Activated naive CD8-positive, alpha-beta T cell treated with anti-CD3 and anti-CD28 coated beads, Interleukin-2, amount 10 ng/mL, durations not matched to agents 7 days and 5 days (primary cell): ENCODE measurements around the gene WDR90. TPM values are rescaled to one million over a fixed set of nuclear protein-coding genes. Genes with fewer than 3 reads are reported as not detected.
A peak's percentile ranks its signal among the peaks of the same experiment; 100 is the strongest.

ENCODE experiments used
- ATAC-seq: fragments of 150-1000 bp; cut with Tn5 transposase; one replicate; pipeline ENCODE4 v1.10.0; 2021; ENCODE audit warnings: low read depth, moderate library complexity
- POLR2A ChIA-PET: fragments of 350-600 bp; sonication (Branson Sonifier 250); formaldehyde crosslinking; loops from one replicate; lab custom pipeline; 2021; ENCODE audit warnings: antibody characterized with exemption; lab: Charles Lee
- DNase-seq: peaks from one replicate; pipeline ENCODE4 v3.0.0; 2021
- H3K27ac Mint-ChIP-seq: one replicate; pipeline ENCODE4 v1.8.0; 2022; ENCODE audit warnings: mild to moderate bottlenecking, mixed read lengths
- H3K27me3 Mint-ChIP-seq: one replicate; pipeline ENCODE4 v1.8.0; 2022; ENCODE audit warnings: mild to moderate bottlenecking, moderate library complexity, mixed read lengths
- H3K36me3 Mint-ChIP-seq: one replicate; pipeline ENCODE4 v1.8.0; 2021; ENCODE audit warnings: mild to moderate bottlenecking, mixed read lengths
- H3K4me1 Mint-ChIP-seq: one replicate; pipeline ENCODE4 v1.8.0; 2021; ENCODE audit warnings: mixed read lengths
- H3K4me3 Mint-ChIP-seq: one replicate; pipeline ENCODE4 v1.8.0; 2022; ENCODE audit warnings: mild to moderate bottlenecking, moderate library complexity, mixed read lengths
- H3K9me3 Mint-ChIP-seq: one replicate; pipeline ENCODE4 v1.8.0; 2021; ENCODE audit warnings: mixed read lengths
- total RNA-seq, 2 experiments: library from RNA; stranded (reverse); gene quantifications; one replicate each; pipeline ENCODE4 v1.2.3, GENCODE V29; 2021

Gene WDR90
- total RNA-seq, 2 experiments from 2014 or later = 73.2 to 79.1 TPM

- DNase-seq (no peak), ATAC-seq (no peak)
- Mint-ChIP-seq H3K9me3 (no peaks in the 10 kb centered on the region), H3K4me1 (peaks cover 1% of the 10 kb centered on the region), H3K27ac (no peak overlapping the region), H3K36me3 (no peaks in the 10 kb centered on the region), H3K27me3 (no peaks in the 10 kb centered on the region), H3K4me3 (no peak overlapping the region)
- POLR2A ChIA-PET = no interaction called here
Observed at GRCh38 chr16:630249-630814, 18.8 kb upstream of the WDR90 start.

DNA sequence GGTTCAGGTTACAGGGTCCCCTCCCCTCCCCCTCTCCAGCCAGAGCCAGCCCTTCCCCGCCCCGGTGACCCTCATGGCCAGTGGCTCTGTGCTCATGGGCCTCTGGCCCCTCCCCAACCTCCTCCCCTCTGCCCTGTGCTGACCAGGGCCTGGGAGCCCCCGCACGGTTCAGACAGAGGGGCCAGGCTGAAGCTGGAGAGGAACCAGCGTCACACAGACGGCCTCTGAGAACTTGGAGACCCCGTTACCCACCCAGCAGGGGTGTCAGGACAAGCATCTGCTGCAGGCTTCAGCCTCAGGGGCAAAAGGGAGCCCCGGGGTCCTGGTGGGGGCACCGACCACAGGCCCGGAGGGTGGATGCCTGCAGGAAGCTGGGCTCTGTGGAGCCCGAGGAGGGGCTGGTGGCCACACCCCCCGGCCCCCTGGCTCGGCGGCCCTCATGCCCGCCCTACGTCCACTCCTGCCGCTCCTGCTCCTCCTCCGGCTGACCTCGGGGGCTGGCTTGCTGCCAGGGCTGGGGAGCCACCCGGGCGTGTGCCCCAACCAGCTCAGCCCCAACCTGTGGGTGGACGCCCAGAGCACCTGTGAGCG, 18.3 kb upstream of the WDR90 start, which contains the start of gene WFIKKN1:
TSS of gene WFIKKN1 (plus strand) at position 171 of the 591 bp plus-strand sequence. CDS start at position 440, 269 bp downstream.
- H3K9me3 Mint-ChIP-seq = no peaks in the 10 kb centered on the region
- ATAC-seq (no peak), DNase-seq (no peak)
- H3K4me3 Mint-ChIP-seq = no peak within 1 kb of the TSS
- H3K27ac Mint-ChIP-seq = no peak within 1 kb of the TSS
- H3K36me3 Mint-ChIP-seq = no peaks in the 10 kb centered on the region
- no peaks in the 10 kb centered on the region for H3K27me3 Mint-ChIP-seq
- peaks cover 1% of the 10 kb centered on the region for H3K4me1 Mint-ChIP-seq
- POLR2A ChIA-PET = no interaction called here

- Mint-ChIP-seq H3K4me1 (peaks cover 6% of the 10 kb centered on the region), H3K9me3 (no peaks in the 10 kb centered on the region), H3K4me3 (no peak overlapping the region), H3K36me3 (no peaks in the 10 kb centered on the region), H3K27me3 (no peaks in the 10 kb centered on the region), H3K27ac (no peak overlapping the region)
- DNase-seq (no peak), ATAC-seq (no peak)
- POLR2A ChIA-PET = no interaction called here
Observed at GRCh38 chr16:631808-632358, 17.3 kb upstream of the WDR90 start.

- POLR2A ChIA-PET = no interaction called here
- no peak for DNase-seq
- Mint-ChIP-seq H3K4me1 (peaks cover 6% of the 10 kb centered on the region), H3K27me3 (no peaks in the 10 kb centered on the region), H3K9me3 (no peaks in the 10 kb centered on the region), H3K36me3 (no peaks in the 10 kb centered on the region), H3K27ac (no peak overlapping the region), H3K4me3 (no peak overlapping the region)
- ATAC-seq = no peak
Observed at GRCh38 chr16:632486-633335, 16.5 kb upstream of the WDR90 start.

DNA sequence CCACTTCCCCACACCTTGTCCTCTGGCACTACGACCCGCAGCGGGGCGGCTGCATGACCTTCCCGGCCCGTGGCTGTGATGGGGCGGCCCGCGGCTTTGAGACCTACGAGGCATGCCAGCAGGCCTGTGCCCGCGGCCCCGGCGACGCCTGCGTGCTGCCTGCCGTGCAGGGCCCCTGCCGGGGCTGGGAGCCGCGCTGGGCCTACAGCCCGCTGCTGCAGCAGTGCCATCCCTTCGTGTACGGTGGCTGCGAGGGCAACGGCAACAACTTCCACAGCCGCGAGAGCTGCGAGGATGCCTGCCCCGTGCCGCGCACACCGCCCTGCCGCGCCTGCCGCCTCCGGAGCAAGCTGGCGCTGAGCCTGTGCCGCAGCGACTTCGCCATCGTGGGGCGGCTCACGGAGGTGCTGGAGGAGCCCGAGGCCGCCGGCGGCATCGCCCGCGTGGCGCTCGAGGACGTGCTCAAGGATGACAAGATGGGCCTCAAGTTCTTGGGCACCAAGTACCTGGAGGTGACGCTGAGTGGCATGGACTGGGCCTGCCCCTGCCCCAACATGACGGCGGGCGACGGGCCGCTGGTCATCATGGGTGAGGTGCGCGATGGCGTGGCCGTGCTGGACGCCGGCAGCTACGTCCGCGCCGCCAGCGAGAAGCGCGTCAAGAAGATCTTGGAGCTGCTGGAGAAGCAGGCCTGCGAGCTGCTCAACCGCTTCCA, 15.7 kb upstream of the WDR90 start:
- Mint-ChIP-seq H3K27me3 (no peaks in the 10 kb centered on the region), H3K4me3 (no peak overlapping the region), H3K36me3 (no peaks in the 10 kb centered on the region), H3K27ac (no peak overlapping the region), H3K9me3 (no peaks in the 10 kb centered on the region), H3K4me1 (peaks cover 6% of the 10 kb centered on the region)
- POLR2A ChIA-PET = no interaction called here
- DNase-seq (no peak), ATAC-seq (no peak)

DNA sequence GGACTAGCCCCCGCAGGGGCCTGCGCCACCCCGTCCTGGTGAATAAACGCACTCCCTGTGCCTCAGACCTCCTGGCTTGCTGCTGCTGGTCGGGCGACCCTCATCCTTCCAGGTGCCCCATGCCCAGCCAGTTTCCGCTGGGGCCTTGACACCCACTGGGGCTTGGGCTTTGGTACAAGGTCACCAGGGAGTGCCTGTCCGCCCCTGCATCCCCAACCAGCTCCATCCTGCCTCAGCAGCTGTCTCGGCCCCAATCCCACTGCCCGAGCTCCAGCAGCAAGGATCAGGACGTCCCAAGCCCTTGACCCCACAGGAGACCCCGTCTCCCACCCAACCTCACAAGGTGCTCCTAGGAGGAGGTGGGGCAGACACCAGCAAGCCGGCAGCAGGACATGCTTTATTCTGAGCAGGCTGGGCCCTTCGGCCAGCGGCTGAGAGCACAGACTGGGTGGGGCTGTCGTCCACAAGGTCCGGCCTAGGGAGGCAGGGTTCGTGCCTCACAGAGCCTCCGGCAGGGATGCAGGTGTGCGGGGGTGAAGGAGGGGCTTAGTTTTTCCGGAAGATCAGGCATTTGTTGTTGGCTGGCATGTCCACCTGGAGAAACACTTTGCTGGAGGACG, 15.0 kb upstream of the WDR90 start:
- Mint-ChIP-seq H3K9me3 (no peaks in the 10 kb centered on the region), H3K27ac (no peak overlapping the region), H3K27me3 (no peaks in the 10 kb centered on the region), H3K4me1 (peaks cover 6% of the 10 kb centered on the region), H3K4me3 (peak overlapping the region; percentile 40), H3K36me3 (no peaks in the 10 kb centered on the region)
- no peak for DNase-seq
- POLR2A ChIA-PET = no interaction called here
- ATAC-seq = no peak

- Mint-ChIP-seq H3K36me3 (no peaks in the 10 kb centered on the region), H3K4me3 (peak overlapping the region; percentile 75), H3K27ac (no peak overlapping the region), H3K9me3 (no peaks in the 10 kb centered on the region), H3K4me1 (peaks cover 6% of the 10 kb centered on the region), H3K27me3 (no peaks in the 10 kb centered on the region)
- no peak for ATAC-seq
- POLR2A ChIA-PET = no interaction called here
- no peak for DNase-seq
Observed at GRCh38 chr16:634996-635395, 14.2 kb upstream of the WDR90 start.

GRCh38 chr16:635573-636205, 13.5 kb upstream of the WDR90 start:
- Mint-ChIP-seq H3K4me3 (peak overlapping the region; percentile 62), H3K36me3 (no peaks in the 10 kb centered on the region), H3K27me3 (no peaks in the 10 kb centered on the region), H3K9me3 (no peaks in the 10 kb centered on the region), H3K27ac (no peak overlapping the region), H3K4me1 (peaks cover 6% of the 10 kb centered on the region)
- DNase-seq = no peak
- peak; percentile 10 for ATAC-seq
- POLR2A ChIA-PET = interaction anchor here (0.6 to 2.5 kb wide), 14 partner anchors 13 to 588 kb away, joined by 3 to 13 read pairs (median 4); partner anchors contain the start of genes CAPN15, CHTF18, NHLRC4 and RHOT2

- peak; percentile 76 for ATAC-seq
- Mint-ChIP-seq H3K27ac (peak within 1 kb of the TSS; percentile 94), H3K4me1 (peaks cover 6% of the 10 kb centered on the region), H3K9me3 (no peaks in the 10 kb centered on the region), H3K36me3 (no peaks in the 10 kb centered on the region), H3K4me3 (peak within 1 kb of the TSS; percentile 94), H3K27me3 (no peaks in the 10 kb centered on the region)
- peak; percentile 96 for DNase-seq
- POLR2A ChIA-PET = interaction anchor here (0.6 to 2.5 kb wide), 15 partner anchors 12 to 587 kb away, joined by 3 to 13 read pairs (median 5); partner anchors contain the start of genes CAPN15, CHTF18, NHLRC4 and RAB40C
Observed at GRCh38 chr16:636206-637080, 12.7 kb upstream of the WDR90 start, which contains the start of gene METTL26. METTL26 (minus strand) TSS chr16:636305; CDS start chr16:636290, 15 bp downstream.

GRCh38 chr16:637081-638018, 11.8 kb upstream of the WDR90 start:
- Mint-ChIP-seq H3K27ac (peak overlapping the region; percentile 94), H3K4me3 (peak overlapping the region; percentile 94), H3K36me3 (no peaks in the 10 kb centered on the region), H3K27me3 (no peaks in the 10 kb centered on the region), H3K4me1 (peaks cover 6% of the 10 kb centered on the region), H3K9me3 (no peaks in the 10 kb centered on the region)
- POLR2A ChIA-PET = interaction anchor here (1.1 to 2.5 kb wide), 10 partner anchors 12 to 282 kb away, joined by 3 to 13 read pairs (median 5); partner anchors contain the start of genes CAPN15, CHTF18, NHLRC4 and RAB40C
- ATAC-seq (peak; percentile 2), DNase-seq (no peak)
